Astrocyte (in vitro differentiated cells and primary cell): ENCODE data around the gene UBE3C. TPM values are rescaled to one million over a fixed set of nuclear protein-coding genes. Genes with fewer than 3 reads are reported as not detected.

ENCODE experiments used
- DNase-seq: peaks from one replicate; pipeline ENCODE4 v3.0.0-alpha.2; 2010; ENCODE audit warnings: low read depth
- FAIRE-seq: peaks from 2 replicates; lab custom pipeline; 2011; peaks lifted over from hg19 to GRCh38; lab: Jason Lieb, UNC
- H2AFZ ChIP-seq: 2 replicates; pipeline ENCODE4 v1.6.0; 2012; ENCODE audit warnings: low read depth, low read length, inconsistent platforms
- H3K27ac ChIP-seq: 2 replicates; pipeline ENCODE4 v1.5.1; 2011; ENCODE audit warnings: low read depth, low read length, inconsistent platforms
- H3K27me3 ChIP-seq: 2 replicates; pipeline ENCODE4 v1.6.0; 2011; ENCODE audit warnings: low read length, inconsistent platforms; ENCODE audit not compliant: insufficient read depth
- H3K36me3 ChIP-seq: 2 replicates; pipeline ENCODE4 v1.5.1; 2011; ENCODE audit warnings: low read length, inconsistent platforms; ENCODE audit not compliant: insufficient read depth
- H3K4me1 ChIP-seq: 2 replicates; pipeline ENCODE4 v1.5.1; 2011; ENCODE audit warnings: low read length, inconsistent platforms; ENCODE audit not compliant: insufficient read depth
- H3K4me2 ChIP-seq: 2 replicates; pipeline ENCODE4 v1.6.0; 2012; ENCODE audit warnings: low read length, inconsistent platforms
- H3K4me3 ChIP-seq: 2 replicates; pipeline ENCODE4 v1.5.1; 2011; ENCODE audit warnings: low read depth, mild to moderate bottlenecking, low read length, inconsistent platforms; ENCODE audit not compliant: insufficient read depth
- H3K79me2 ChIP-seq: 2 replicates; pipeline ENCODE4 v1.6.0; 2012; ENCODE audit warnings: mild to moderate bottlenecking, low read length, inconsistent platforms; ENCODE audit not compliant: insufficient read depth
- H3K9ac ChIP-seq: 2 replicates; pipeline ENCODE4 v1.6.0; 2012; ENCODE audit warnings: mild to moderate bottlenecking, low read length, inconsistent platforms
- H3K9me3 ChIP-seq: 2 replicates; pipeline ENCODE4 v1.5.1; 2012; ENCODE audit warnings: low read depth, mild to moderate bottlenecking, low read length, inconsistent platforms; ENCODE audit not compliant: insufficient read depth
- H4K20me1 ChIP-seq: 2 replicates; pipeline ENCODE4 v1.6.0; 2012; ENCODE audit warnings: low read length, inconsistent platforms; ENCODE audit not compliant: insufficient read depth
- H3K27ac Mint-ChIP-seq: one replicate; pipeline ENCODE4 v1.8.0; 2021; ENCODE audit warnings: mild to moderate bottlenecking, mixed read lengths; ENCODE audit not compliant: unreplicated experiment
- H3K27me3 Mint-ChIP-seq: one replicate; pipeline ENCODE4 v1.8.0; 2021; ENCODE audit warnings: low read depth, mixed read lengths; ENCODE audit not compliant: unreplicated experiment
- H3K36me3 Mint-ChIP-seq: one replicate; pipeline ENCODE4 v1.8.0; 2021; ENCODE audit warnings: low read depth, mixed read lengths; ENCODE audit not compliant: unreplicated experiment
- H3K4me1 Mint-ChIP-seq: one replicate; pipeline ENCODE4 v1.8.0; 2021; ENCODE audit warnings: low read depth, mixed read lengths; ENCODE audit not compliant: unreplicated experiment
- H3K4me3 Mint-ChIP-seq: one replicate; pipeline ENCODE4 v1.8.0; 2021; ENCODE audit warnings: mild to moderate bottlenecking, moderate library complexity, mixed read lengths; ENCODE audit not compliant: unreplicated experiment
- H3K9me3 Mint-ChIP-seq: one replicate; pipeline ENCODE4 v1.8.0; 2021; ENCODE audit warnings: mild to moderate bottlenecking, mixed read lengths; ENCODE audit not compliant: unreplicated experiment
- CTCF ChIP-seq: IDR thresholded peaks from 2 replicates; pipeline ENCODE4 v1.5.1; 2011; ENCODE audit warnings: low read depth, mild to moderate bottlenecking, inconsistent platforms, low read length, moderate library complexity; ENCODE audit not compliant: insufficient read depth
- EZH2 ChIP-seq: IDR thresholded peaks from 2 replicates; pipeline ENCODE4 v1.6.1; 2012; ENCODE audit warnings: mild to moderate bottlenecking, low read length, inconsistent platforms; ENCODE audit not compliant: insufficient read depth
- total RNA-seq: library from RNA; stranded (reverse); gene quantifications from 2 replicates; pipeline ENCODE4 v1.2.1, GENCODE V29; 2021

UBE3C gene
- total RNA-seq, 1 donor from 2014 or later, result 76.9 TPM

- no peaks in the 10 kb centered on the region for H3K27me3 ChIP-seq
- H4K20me1 ChIP-seq, result no peaks in the 10 kb centered on the region
- no peak overlapping the region for H3K27ac Mint-ChIP-seq
- H3K36me3 ChIP-seq, result no peaks in the 10 kb centered on the region
- no peaks in the 10 kb centered on the region for H3K4me1 ChIP-seq
- no peaks in the 10 kb centered on the region for H3K9me3 Mint-ChIP-seq
- H3K9me3 ChIP-seq, result no peaks in the 10 kb centered on the region
- H3K4me1 Mint-ChIP-seq, result no peaks in the 10 kb centered on the region
- no peak overlapping the region for H3K4me3 ChIP-seq
- no peak overlapping the region for H3K27ac ChIP-seq
- no peak overlapping the region for H3K4me3 Mint-ChIP-seq
- FAIRE-seq (no peak), DNase-seq (no peak)
- H3K27me3 Mint-ChIP-seq, result peaks cover 21% of the 10 kb centered on the region
- H3K9ac ChIP-seq, result no peak overlapping the region
- no peaks in the 10 kb centered on the region for H3K79me2 ChIP-seq
- H3K36me3 Mint-ChIP-seq, result no peaks in the 10 kb centered on the region
- no peak overlapping the region for H2AFZ ChIP-seq
- TF ChIP-seq CTCF (no peak), EZH2 (no peak)
- H3K4me2 ChIP-seq, result no peak overlapping the region
Observed at GRCh38 chr7:157122800-157123495, 15.8 kb upstream of the UBE3C start.

- H3K79me2 ChIP-seq, result no peaks in the 10 kb centered on the region
- Mint-ChIP-seq H3K4me3 (no peak overlapping the region), H3K4me1 (no peaks in the 10 kb centered on the region), H3K36me3 (no peaks in the 10 kb centered on the region), H3K27me3 (peaks cover 18% of the 10 kb centered on the region), H3K9me3 (no peaks in the 10 kb centered on the region), H3K27ac (no peak overlapping the region)
- no peaks in the 10 kb centered on the region for H3K36me3 ChIP-seq
- no peak overlapping the region for H3K4me3 ChIP-seq
- no peak overlapping the region for H3K9ac ChIP-seq
- no peaks in the 10 kb centered on the region for H3K9me3 ChIP-seq
- no peaks in the 10 kb centered on the region for H3K4me1 ChIP-seq
- TF ChIP-seq EZH2 (no peak), CTCF (no peak)
- no peak for DNase-seq
- H3K4me2 ChIP-seq, result no peak overlapping the region
- no peaks in the 10 kb centered on the region for H3K27me3 ChIP-seq
- H3K27ac ChIP-seq, result no peak overlapping the region
- FAIRE-seq, result no peak
- no peaks in the 10 kb centered on the region for H4K20me1 ChIP-seq
- no peak overlapping the region for H2AFZ ChIP-seq
Observed at GRCh38 chr7:157124690-157125089, 14.0 kb upstream of the UBE3C start.
